Epidermal melanocyte (primary cell): ENCODE data around the gene COL4A2.

ENCODE experiments used
- DNase-seq: peaks from one replicate; pipeline ENCODE4 v3.0.0; 2011; ENCODE audit warnings: low spot score; ENCODE audit not compliant: insufficient read length

Gene COL4A2

GRCh38 chr13:110339263-110339662 is 32.2 kb downstream of the COL4A2 start:
- no peak for DNase-seq

GRCh38 chr13:110339975-110340550 is 33.0 kb downstream of the COL4A2 start:
- no peak for DNase-seq

GRCh38 chr13:110340812-110341444 is 33.8 kb downstream of the COL4A2 start:
- DNase-seq = no peak

GRCh38 chr13:110341445-110342244 is 34.6 kb downstream of the COL4A2 start:
- no peak for DNase-seq

GRCh38 chr13:110342474-110342873 is 35.4 kb downstream of the COL4A2 start:
- DNase-seq = no peak

GRCh38 chr13:110343241-110343865 is 36.3 kb downstream of the COL4A2 start:
- no peak for DNase-seq

- no peak for DNase-seq
These were observed 37.2 kb downstream of the COL4A2 start for GRCh38 chr13:110344320-110344719.

GRCh38 chr13:110345266-110345665 is 38.2 kb downstream of the COL4A2 start:
- no peak for DNase-seq

GRCh38 chr13:110345701-110346100 is 38.6 kb downstream of the COL4A2 start:
- DNase-seq = no peak

GRCh38 chr13:110346661-110347067 is 39.6 kb downstream of the COL4A2 start:
- DNase-seq = no peak

- no peak for DNase-seq
These were observed 40.0 kb downstream of the COL4A2 start for GRCh38 chr13:110347088-110347487.

GRCh38 chr13:110347535-110348308 is 40.6 kb downstream of the COL4A2 start:
- no peak for DNase-seq

GRCh38 chr13:110348309-110349105 is 41.4 kb downstream of the COL4A2 start:
- DNase-seq = no peak

- no peak for DNase-seq
These were observed 42.2 kb downstream of the COL4A2 start for GRCh38 chr13:110349239-110349638.

GRCh38 chr13:110350049-110350448 is 43.0 kb downstream of the COL4A2 start:
- DNase-seq = no peak

- no peak for DNase-seq
These were observed 43.4 kb downstream of the COL4A2 start for GRCh38 chr13:110350509-110350908.

GRCh38 chr13:110351636-110352420 is 44.7 kb downstream of the COL4A2 start:
- DNase-seq = no peak

GRCh38 chr13:110352735-110353134 is 45.7 kb downstream of the COL4A2 start:
- DNase-seq = no peak

GRCh38 chr13:110353339-110353977 is 46.4 kb downstream of the COL4A2 start:
- DNase-seq = no peak
